GM21360 (cell line): Measurements from ENCODE around the gene CYP11A1.

ENCODE experiments used
- ATAC-seq: cut with Tn5 transposase; IDR thresholded peaks from one replicate; pipeline ENCODE4 v1.9.1; 2021; ENCODE audit warnings: mild to moderate bottlenecking, moderate library complexity; ENCODE audit not compliant: unreplicated experiment

The CYP11A1 gene

GRCh38 chr15:74389241-74390048 is 22.0 kb upstream of the CYP11A1 start:
- no peak for ATAC-seq

GRCh38 chr15:74388363-74388951 is 21.0 kb upstream of the CYP11A1 start:
- no peak for ATAC-seq

GRCh38 chr15:74387621-74388362 is 20.3 kb upstream of the CYP11A1 start:
- no peak for ATAC-seq

GRCh38 chr15:74387141-74387541 is 19.7 kb upstream of the CYP11A1 start:
- no peak for ATAC-seq

- ATAC-seq: no peak
These were observed 19.2 kb upstream of the CYP11A1 start for GRCh38 chr15:74386496-74387140.

GRCh38 chr15:74385733-74386132 is 18.3 kb upstream of the CYP11A1 start:
- ATAC-seq: no peak

- peak; percentile 52 for ATAC-seq
These were observed 17.6 kb upstream of the CYP11A1 start for GRCh38 chr15:74384881-74385643.

- no peak for ATAC-seq
These were observed 17.1 kb upstream of the CYP11A1 start for GRCh38 chr15:74384566-74384880.

- peak; percentile 46 for ATAC-seq
These were observed 16.5 kb upstream of the CYP11A1 start for GRCh38 chr15:74383695-74384565.

- ATAC-seq: no peak
These were observed 15.8 kb upstream of the CYP11A1 start for GRCh38 chr15:74383286-74383685.

GRCh38 chr15:74382004-74382816 is 14.8 kb upstream of the CYP11A1 start:
- no peak for ATAC-seq

- no peak for ATAC-seq
These were observed 14.0 kb upstream of the CYP11A1 start for GRCh38 chr15:74381481-74381880.

GRCh38 chr15:74381190-74381453 is 13.7 kb upstream of the CYP11A1 start:
- ATAC-seq: no peak

- ATAC-seq: no peak
These were observed 13.1 kb upstream of the CYP11A1 start for GRCh38 chr15:74380361-74381189.

- no peak for ATAC-seq
These were observed 11.4 kb upstream of the CYP11A1 start for GRCh38 chr15:74378848-74379247.

- no peak for ATAC-seq
These were observed 10.7 kb upstream of the CYP11A1 start for GRCh38 chr15:74377831-74378766.

GRCh38 chr15:74376825-74377581 is 9.6 kb upstream of the CYP11A1 start:
- no peak for ATAC-seq
